WI38 (cell line): ENCODE results near the gene NEK1.
"Not testable (repeated sequence)": the region's sequence is repeated elsewhere in the genome, so short reads cannot be mapped to it uniquely, and the experiment has no call there.

Experiments used
- H3K4me3 ChIP-seq: 2 replicates; pipeline ENCODE4 v1.5.1; 2011; ENCODE audit warnings: low read depth, mild to moderate bottlenecking, control low read depth, low read length
- TF ChIP-seq, protein P1 (sequence below): IDR thresholded peaks from 2 replicates; pipeline ENCODE4 v1.5.1; 2012; ENCODE audit warnings: low read depth, mild to moderate bottlenecking, control low read depth, low read length

NEK1 gene

DNA sequence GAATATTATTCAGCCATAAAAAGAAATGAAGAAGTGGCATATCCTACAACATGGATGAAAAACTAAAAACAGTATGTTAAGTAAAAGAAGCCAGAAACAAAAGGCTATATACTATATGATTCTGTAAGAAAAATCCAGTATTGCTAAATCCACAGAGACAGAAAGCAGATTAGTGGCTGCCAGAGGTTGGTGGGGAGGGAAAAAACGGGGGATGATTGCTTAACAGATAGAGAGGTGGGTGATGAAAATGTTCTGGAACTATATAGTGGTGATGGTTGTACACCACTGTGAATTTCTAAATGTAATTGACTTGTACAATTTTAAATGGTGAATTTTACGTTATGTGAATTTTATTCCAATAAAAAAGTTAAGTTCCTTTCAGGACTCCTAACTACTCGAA lies 184.0 kb downstream of the NEK1 start:
- no peak overlapping the region for H3K4me3 ChIP-seq
- TF ChIP-seq, protein P1, sequence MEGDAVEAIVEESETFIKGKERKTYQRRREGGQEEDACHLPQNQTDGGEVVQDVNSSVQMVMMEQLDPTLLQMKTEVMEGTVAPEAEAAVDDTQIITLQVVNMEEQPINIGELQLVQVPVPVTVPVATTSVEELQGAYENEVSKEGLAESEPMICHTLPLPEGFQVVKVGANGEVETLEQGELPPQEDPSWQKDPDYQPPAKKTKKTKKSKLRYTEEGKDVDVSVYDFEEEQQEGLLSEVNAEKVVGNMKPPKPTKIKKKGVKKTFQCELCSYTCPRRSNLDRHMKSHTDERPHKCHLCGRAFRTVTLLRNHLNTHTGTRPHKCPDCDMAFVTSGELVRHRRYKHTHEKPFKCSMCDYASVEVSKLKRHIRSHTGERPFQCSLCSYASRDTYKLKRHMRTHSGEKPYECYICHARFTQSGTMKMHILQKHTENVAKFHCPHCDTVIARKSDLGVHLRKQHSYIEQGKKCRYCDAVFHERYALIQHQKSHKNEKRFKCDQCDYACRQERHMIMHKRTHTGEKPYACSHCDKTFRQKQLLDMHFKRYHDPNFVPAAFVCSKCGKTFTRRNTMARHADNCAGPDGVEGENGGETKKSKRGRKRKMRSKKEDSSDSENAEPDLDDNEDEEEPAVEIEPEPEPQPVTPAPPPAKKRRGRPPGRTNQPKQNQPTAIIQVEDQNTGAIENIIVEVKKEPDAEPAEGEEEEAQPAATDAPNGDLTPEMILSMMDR = no peak

DNA sequence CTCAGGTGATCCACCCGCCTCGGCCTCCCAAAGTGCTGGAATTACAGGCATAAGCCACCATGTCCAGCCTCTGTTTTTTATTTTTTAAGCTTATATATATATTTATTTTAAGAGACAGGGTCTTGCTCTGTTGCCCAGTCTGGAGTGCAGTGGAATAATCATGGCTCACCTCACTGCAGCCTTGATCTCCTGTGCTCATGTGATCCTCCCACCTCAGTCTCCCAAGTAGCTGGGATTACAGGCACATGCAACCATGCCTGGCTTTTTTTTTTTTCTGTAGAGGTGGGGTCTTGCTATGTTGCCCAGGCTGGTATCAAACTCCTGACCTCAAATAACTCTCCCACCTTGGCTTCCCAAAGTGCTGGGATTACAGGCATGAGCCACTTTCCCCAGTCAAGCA lies 184.7 kb downstream of the NEK1 start:
- not testable (repeated sequence) for H3K4me3 ChIP-seq

DNA sequence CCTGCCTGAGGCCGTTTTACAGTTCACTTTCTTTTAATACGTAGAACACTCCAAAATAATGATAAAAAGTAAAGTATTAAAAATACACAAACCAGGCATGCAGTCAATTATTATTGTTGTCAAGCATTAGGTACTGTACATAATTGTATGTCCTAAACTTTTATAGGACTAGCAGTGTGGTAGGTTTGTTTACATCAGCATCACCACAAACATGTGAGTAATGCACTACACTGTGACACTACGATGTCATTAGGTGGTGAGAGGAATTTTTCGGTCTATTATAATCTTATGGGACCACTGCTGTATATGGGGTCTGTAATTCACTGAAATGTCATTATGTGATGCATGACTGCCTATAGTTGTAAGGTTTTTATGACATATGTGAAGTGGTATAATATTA lies 192.1 kb downstream of the NEK1 start:
- H3K4me3 ChIP-seq = no peak overlapping the region
- TF ChIP-seq, protein P1 = no peak

DNA sequence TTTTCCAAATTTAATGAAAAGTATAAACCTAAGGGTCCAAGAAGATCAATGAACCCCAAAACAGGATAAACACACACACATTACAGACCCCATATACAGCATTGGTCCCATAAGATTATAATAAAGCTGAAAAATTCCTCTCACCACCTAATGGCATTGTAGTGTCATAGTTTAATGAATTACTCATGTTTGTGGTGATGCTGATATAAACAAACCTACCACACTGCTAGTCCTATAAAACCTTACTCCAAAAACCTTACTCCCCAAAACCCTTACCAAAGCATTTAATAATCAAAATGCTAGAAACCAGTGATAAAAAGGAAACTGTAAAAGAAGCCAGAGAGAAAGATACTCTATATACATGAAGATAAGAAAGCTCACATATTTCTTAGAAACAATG lies 193.5 kb downstream of the NEK1 start:
- TF ChIP-seq, protein P1 = no peak
- H3K4me3 ChIP-seq = no peak overlapping the region

DNA sequence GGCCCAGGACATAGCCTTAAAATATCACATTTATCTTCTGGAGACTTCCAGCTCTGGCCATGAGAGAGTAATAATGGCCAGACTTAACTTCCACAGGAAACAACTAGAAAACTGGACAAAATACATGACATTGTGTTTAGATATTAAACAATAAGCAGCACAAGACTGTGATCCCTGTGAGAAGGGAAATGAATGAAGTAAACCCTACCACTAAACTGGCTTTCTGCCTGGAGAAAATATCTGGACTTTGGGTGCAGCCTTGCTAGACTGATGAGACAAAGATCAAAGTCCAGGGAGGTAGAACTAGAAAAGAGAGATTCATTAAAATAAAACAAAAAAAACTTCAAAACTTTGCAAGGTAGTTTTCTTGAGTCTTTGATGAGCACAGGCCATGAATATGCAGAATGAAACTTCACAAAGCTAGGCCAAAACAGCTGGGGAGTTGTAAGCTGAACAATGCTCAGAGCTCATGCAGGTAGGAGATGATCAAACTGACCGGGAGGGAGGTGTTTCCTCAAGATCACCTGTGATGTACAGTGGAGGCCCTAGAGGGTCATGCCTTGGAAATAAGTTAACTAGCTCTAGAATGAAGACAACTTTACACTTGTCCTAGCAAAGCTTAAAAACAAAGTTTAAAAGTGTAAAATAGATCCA lies 194.6 kb downstream of the NEK1 start:
- no peak overlapping the region for H3K4me3 ChIP-seq
- TF ChIP-seq, protein P1 = no peak

DNA sequence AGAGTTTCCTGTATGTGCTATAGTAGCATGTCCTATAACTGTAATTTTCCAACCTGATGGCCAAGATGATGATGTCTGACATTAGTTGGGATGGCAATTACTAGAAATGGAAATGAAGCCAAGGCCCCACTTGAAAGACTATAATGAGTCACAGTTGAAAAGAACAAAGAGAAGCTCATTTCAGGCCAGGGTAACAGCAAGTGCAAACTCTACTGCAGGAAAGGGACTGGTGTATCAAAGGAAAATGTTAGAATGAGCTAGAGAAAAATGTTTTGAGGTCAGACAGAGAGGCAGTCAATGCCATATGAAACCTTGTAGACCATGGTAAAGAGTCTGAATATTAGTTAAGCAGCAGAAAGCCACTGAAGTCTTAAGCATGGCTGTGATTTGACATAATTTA lies 195.4 kb downstream of the NEK1 start:
- TF ChIP-seq, protein P1 = no peak
- H3K4me3 ChIP-seq = no peak overlapping the region

DNA sequence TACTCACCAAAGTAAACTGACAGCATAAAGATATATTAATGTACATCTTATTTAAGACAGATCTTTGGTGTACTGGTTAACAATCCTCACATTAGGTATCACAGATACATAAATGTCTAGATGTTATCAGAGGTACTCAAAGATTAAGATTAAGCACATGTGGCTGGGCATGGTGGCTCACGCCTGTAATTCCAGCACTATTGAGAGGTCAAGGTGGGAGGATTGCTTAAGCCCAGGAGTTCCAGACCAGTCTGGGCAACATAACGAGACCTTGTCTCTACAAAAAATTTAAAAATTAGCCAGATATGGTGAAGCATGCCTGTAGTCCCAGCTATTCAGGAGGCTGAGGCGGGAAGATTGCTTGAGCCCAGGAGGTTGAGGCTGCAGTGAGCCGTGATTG lies 195.9 kb downstream of the NEK1 start:
- no peak overlapping the region for H3K4me3 ChIP-seq
- TF ChIP-seq, protein P1 = no peak

DNA sequence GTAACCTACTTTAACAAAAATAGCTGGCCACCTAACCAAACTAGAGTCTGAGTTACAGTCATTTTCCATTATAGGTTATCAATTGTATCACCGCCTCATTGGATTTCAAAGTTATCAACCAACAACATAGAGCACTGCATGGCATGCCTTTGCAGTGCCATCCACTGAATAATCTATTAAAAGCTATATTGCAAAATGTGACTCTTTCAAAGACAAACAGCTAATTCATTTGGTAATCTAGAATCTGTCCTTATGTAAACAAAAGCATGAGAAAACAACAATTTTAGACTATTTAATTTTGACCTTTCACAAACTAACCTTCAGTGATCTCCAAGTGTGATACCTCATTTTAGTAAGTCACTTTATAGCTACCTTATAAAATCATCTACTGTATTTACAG lies 197.5 kb downstream of the NEK1 start:
- H3K4me3 ChIP-seq = no peak overlapping the region
- TF ChIP-seq, protein P1 = no peak
